Measurements from ENCODE around the gene DEPDC5.
"Not testable (repeated sequence)": the region's sequence is repeated elsewhere in the genome, so short reads cannot be mapped to it uniquely, and the experiment has no call there.

DEPDC5 gene

GRCh38 chr22:31753634-31754501 is at the start of gene DEPDC5:
TSS of gene DEPDC5 (plus strand) at chr22:31754019. CDS start at chr22:31754922, 903 bp downstream.
- DNase-seq (ENCODE audit: low read depth, low spot score) = peak; percentile 80

GRCh38 chr22:31707519-31707918 is 46.3 kb upstream of the DEPDC5 start:
- no peak for DNase-seq (ENCODE audit: low read depth, low spot score)

- DNase-seq (ENCODE audit: low read depth, low spot score) = not testable (repeated sequence)
Measured at GRCh38 chr22:31711226-31711625, 42.6 kb upstream of the DEPDC5 start.

GRCh38 chr22:31715147-31715778 is 38.6 kb upstream of the DEPDC5 start:
- no peak for DNase-seq (ENCODE audit: low read depth, low spot score)

GRCh38 chr22:31719850-31720471 is 33.9 kb upstream of the DEPDC5 start:
- no peak for DNase-seq (ENCODE audit: low read depth, low spot score)

GRCh38 chr22:31723723-31724122 is 30.1 kb upstream of the DEPDC5 start:
- DNase-seq (ENCODE audit: low read depth, low spot score) = no peak

GRCh38 chr22:31726692-31727091 is 27.1 kb upstream of the DEPDC5 start:
- no peak for DNase-seq (ENCODE audit: low read depth, low spot score)

GRCh38 chr22:31728857-31729256 is 25.0 kb upstream of the DEPDC5 start:
- no peak for DNase-seq (ENCODE audit: low read depth, low spot score)

- no peak for DNase-seq (ENCODE audit: low read depth, low spot score)
Measured at GRCh38 chr22:31730344-31730711, 23.5 kb upstream of the DEPDC5 start.

- no peak for DNase-seq (ENCODE audit: low read depth, low spot score)
Measured at GRCh38 chr22:31732089-31732829, 21.6 kb upstream of the DEPDC5 start.

GRCh38 chr22:31733580-31734079 is 20.2 kb upstream of the DEPDC5 start:
- no peak for DNase-seq (ENCODE audit: low read depth, low spot score)

GRCh38 chr22:31734512-31734911 is 19.3 kb upstream of the DEPDC5 start:
- DNase-seq (ENCODE audit: low read depth, low spot score) = no peak

GRCh38 chr22:31736458-31736857 is 17.4 kb upstream of the DEPDC5 start:
- DNase-seq (ENCODE audit: low read depth, low spot score) = no peak

GRCh38 chr22:31737932-31738331 is 15.9 kb upstream of the DEPDC5 start:
- DNase-seq (ENCODE audit: low read depth, low spot score) = no peak

GRCh38 chr22:31738566-31738965 is 15.3 kb upstream of the DEPDC5 start:
- DNase-seq (ENCODE audit: low read depth, low spot score) = no peak

- DNase-seq (ENCODE audit: low read depth, low spot score) = no peak
Measured at GRCh38 chr22:31739795-31740201, 14.0 kb upstream of the DEPDC5 start.

- not testable (repeated sequence) for DNase-seq (ENCODE audit: low read depth, low spot score)
Measured at GRCh38 chr22:31740314-31740713, 13.5 kb upstream of the DEPDC5 start.

GRCh38 chr22:31742115-31742514 is 11.7 kb upstream of the DEPDC5 start:
- no peak for DNase-seq (ENCODE audit: low read depth, low spot score)

- DNase-seq (ENCODE audit: low read depth, low spot score) = no peak
Measured at GRCh38 chr22:31742682-31743081, 11.1 kb upstream of the DEPDC5 start.

- no peak for DNase-seq (ENCODE audit: low read depth, low spot score)
Measured at GRCh38 chr22:31743871-31744270, 9.9 kb upstream of the DEPDC5 start.

GRCh38 chr22:31747441-31747840 is 6.4 kb upstream of the DEPDC5 start:
- no peak for DNase-seq (ENCODE audit: low read depth, low spot score)

- no peak for DNase-seq (ENCODE audit: low read depth, low spot score)
Measured at GRCh38 chr22:31748490-31748889, 5.3 kb upstream of the DEPDC5 start.

All from brain pericyte (primary cell).